ENCODE measurements around the gene KCTD16.

DNA sequence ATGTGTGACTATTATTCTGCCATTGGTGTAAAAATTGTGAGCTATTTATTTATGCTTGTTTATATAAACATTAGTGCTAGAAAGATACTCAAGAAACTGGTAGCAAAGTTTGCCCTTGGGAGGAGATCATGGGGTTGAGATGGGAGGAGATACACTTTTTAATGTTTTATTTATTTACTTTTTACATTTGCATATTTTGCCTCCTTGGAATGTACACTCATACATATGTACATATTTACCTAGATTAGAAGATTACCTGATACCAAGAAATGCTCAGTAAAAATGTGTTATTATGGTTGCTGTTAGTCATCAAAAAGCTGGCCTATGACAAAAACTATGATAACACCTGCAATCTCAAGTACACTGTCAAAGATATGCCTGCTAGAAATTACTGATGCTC, 195.2 kb downstream of the KCTD16 start:
- TF ChIP-seq EZH2 (IDR thresholded peaks at IDR 0.05; ENCODE audit: borderline replicate concordance, low read length), result no peak
- TF ChIP-seq, protein P1, sequence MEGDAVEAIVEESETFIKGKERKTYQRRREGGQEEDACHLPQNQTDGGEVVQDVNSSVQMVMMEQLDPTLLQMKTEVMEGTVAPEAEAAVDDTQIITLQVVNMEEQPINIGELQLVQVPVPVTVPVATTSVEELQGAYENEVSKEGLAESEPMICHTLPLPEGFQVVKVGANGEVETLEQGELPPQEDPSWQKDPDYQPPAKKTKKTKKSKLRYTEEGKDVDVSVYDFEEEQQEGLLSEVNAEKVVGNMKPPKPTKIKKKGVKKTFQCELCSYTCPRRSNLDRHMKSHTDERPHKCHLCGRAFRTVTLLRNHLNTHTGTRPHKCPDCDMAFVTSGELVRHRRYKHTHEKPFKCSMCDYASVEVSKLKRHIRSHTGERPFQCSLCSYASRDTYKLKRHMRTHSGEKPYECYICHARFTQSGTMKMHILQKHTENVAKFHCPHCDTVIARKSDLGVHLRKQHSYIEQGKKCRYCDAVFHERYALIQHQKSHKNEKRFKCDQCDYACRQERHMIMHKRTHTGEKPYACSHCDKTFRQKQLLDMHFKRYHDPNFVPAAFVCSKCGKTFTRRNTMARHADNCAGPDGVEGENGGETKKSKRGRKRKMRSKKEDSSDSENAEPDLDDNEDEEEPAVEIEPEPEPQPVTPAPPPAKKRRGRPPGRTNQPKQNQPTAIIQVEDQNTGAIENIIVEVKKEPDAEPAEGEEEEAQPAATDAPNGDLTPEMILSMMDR (conservative IDR thresholded peaks at IDR 0.05 in 1 of 2, IDR thresholded peaks at IDR 0.05 in 1 of 2; ENCODE audit: extremely low read depth in 1 of 2, insufficient read depth in 1 of 2, low read depth in 1 of 2, low read length in 2 of 2), result no peak
